ENCODE results near the gene COG4. TPM values are rescaled to one million over a fixed set of nuclear protein-coding genes. Genes with fewer than 3 reads are reported as not detected.

The COG4 gene
- total and polyA plus RNA-seq, 2 experiments from 2014 or later = 28.8 to 38.1 TPM

DNA sequence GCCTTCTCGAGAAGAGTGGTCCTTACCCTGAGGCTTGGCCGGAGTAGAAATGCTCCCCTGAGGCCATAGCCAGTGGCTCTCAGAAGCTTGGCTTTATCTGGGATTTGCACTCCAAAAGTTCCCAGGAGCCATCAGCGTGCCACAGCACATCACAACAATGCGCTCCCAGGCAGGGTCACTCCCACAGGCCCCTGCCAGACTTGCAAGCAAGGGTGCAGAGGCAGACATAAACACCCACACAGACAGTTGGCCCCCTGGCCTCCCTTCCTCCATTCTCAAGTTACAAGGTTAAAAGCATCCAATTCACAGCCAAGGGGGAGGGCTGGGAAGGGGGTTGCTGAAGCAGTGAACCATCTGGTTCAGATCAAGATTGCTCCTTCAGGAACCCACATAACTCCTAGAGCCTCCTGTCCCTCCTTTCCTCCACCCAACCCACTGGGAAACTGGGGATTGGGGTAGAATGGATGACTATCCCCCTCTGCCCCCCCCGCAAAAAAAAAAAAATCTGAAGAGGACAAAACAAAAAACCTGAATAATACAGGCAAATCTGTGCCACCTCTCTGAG, 86.3 kb downstream of the COG4 start:
- Histone ChIP-seq H4K20me1 (replicated peaks; ENCODE audit: insufficient read depth) (peaks cover 10% of the 10 kb centered on the region; the same call in 1 of the 2 replicates), H2AFZ (no peak overlapping the region), H3K9me2 (ENCODE audit: insufficient read depth) (no peaks in the 10 kb centered on the region), H3K4me2 (peak overlapping the region; percentile 98), H3K79me2 (replicated peaks; ENCODE audit: insufficient read depth) (peaks cover 61% of the 10 kb centered on the region), H3K4me3 (peak overlapping the region; percentile 94), H3K36me3 (ENCODE audit: insufficient read depth) (no peaks in the 10 kb centered on the region; the same call in 1 of the 2 replicates), H3K27me3 (ENCODE audit: insufficient read depth) (no peaks in the 10 kb centered on the region), H3F3A (replicated peaks; ENCODE audit: low read depth) (peaks cover 31% of the 10 kb centered on the region), H3K4me1 (ENCODE audit: insufficient read depth) (peaks cover 46% of the 10 kb centered on the region), H3K27ac (ENCODE audit: low read depth) (peak overlapping the region; percentile 89)
- ATAC-seq (peak; percentile 65), DNase-seq (ENCODE audit: low spot score) (peak; percentile 82)
- Mint-ChIP-seq H3K27me3 (ENCODE audit: insufficient read depth, low read depth, poor library complexity) (peaks cover 18% of the 10 kb centered on the region), H3K4me3 (peak overlapping the region; percentile 82), H3K36me3 (ENCODE audit: low read depth) (peaks cover 8% of the 10 kb centered on the region), H3K27ac (peak overlapping the region; percentile 56), H3K4me1 (peaks cover 56% of the 10 kb centered on the region), H3K9me3 (no peaks in the 10 kb centered on the region)
- TF ChIP-seq ZNF331 (CRISPR knock-in tag; IDR thresholded peaks at IDR 0.05; ENCODE audit: low read depth) = no peak
- TF ChIP-seq, protein P1, sequence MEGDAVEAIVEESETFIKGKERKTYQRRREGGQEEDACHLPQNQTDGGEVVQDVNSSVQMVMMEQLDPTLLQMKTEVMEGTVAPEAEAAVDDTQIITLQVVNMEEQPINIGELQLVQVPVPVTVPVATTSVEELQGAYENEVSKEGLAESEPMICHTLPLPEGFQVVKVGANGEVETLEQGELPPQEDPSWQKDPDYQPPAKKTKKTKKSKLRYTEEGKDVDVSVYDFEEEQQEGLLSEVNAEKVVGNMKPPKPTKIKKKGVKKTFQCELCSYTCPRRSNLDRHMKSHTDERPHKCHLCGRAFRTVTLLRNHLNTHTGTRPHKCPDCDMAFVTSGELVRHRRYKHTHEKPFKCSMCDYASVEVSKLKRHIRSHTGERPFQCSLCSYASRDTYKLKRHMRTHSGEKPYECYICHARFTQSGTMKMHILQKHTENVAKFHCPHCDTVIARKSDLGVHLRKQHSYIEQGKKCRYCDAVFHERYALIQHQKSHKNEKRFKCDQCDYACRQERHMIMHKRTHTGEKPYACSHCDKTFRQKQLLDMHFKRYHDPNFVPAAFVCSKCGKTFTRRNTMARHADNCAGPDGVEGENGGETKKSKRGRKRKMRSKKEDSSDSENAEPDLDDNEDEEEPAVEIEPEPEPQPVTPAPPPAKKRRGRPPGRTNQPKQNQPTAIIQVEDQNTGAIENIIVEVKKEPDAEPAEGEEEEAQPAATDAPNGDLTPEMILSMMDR (conservative IDR thresholded peaks at IDR 0.05; ENCODE audit: low read depth in 2 of 2) = no peak
- no peak for TF ChIP-seq EZH2 (IDR thresholded peaks at IDR 0.05; ENCODE audit: low read depth, unreplicated experiment)
- no peak for TF ChIP-seq CREB1 (CRISPR knock-in tag; IDR thresholded peaks at IDR 0.05; ENCODE audit: low read depth)
- TF ChIP-seq, protein P2, sequence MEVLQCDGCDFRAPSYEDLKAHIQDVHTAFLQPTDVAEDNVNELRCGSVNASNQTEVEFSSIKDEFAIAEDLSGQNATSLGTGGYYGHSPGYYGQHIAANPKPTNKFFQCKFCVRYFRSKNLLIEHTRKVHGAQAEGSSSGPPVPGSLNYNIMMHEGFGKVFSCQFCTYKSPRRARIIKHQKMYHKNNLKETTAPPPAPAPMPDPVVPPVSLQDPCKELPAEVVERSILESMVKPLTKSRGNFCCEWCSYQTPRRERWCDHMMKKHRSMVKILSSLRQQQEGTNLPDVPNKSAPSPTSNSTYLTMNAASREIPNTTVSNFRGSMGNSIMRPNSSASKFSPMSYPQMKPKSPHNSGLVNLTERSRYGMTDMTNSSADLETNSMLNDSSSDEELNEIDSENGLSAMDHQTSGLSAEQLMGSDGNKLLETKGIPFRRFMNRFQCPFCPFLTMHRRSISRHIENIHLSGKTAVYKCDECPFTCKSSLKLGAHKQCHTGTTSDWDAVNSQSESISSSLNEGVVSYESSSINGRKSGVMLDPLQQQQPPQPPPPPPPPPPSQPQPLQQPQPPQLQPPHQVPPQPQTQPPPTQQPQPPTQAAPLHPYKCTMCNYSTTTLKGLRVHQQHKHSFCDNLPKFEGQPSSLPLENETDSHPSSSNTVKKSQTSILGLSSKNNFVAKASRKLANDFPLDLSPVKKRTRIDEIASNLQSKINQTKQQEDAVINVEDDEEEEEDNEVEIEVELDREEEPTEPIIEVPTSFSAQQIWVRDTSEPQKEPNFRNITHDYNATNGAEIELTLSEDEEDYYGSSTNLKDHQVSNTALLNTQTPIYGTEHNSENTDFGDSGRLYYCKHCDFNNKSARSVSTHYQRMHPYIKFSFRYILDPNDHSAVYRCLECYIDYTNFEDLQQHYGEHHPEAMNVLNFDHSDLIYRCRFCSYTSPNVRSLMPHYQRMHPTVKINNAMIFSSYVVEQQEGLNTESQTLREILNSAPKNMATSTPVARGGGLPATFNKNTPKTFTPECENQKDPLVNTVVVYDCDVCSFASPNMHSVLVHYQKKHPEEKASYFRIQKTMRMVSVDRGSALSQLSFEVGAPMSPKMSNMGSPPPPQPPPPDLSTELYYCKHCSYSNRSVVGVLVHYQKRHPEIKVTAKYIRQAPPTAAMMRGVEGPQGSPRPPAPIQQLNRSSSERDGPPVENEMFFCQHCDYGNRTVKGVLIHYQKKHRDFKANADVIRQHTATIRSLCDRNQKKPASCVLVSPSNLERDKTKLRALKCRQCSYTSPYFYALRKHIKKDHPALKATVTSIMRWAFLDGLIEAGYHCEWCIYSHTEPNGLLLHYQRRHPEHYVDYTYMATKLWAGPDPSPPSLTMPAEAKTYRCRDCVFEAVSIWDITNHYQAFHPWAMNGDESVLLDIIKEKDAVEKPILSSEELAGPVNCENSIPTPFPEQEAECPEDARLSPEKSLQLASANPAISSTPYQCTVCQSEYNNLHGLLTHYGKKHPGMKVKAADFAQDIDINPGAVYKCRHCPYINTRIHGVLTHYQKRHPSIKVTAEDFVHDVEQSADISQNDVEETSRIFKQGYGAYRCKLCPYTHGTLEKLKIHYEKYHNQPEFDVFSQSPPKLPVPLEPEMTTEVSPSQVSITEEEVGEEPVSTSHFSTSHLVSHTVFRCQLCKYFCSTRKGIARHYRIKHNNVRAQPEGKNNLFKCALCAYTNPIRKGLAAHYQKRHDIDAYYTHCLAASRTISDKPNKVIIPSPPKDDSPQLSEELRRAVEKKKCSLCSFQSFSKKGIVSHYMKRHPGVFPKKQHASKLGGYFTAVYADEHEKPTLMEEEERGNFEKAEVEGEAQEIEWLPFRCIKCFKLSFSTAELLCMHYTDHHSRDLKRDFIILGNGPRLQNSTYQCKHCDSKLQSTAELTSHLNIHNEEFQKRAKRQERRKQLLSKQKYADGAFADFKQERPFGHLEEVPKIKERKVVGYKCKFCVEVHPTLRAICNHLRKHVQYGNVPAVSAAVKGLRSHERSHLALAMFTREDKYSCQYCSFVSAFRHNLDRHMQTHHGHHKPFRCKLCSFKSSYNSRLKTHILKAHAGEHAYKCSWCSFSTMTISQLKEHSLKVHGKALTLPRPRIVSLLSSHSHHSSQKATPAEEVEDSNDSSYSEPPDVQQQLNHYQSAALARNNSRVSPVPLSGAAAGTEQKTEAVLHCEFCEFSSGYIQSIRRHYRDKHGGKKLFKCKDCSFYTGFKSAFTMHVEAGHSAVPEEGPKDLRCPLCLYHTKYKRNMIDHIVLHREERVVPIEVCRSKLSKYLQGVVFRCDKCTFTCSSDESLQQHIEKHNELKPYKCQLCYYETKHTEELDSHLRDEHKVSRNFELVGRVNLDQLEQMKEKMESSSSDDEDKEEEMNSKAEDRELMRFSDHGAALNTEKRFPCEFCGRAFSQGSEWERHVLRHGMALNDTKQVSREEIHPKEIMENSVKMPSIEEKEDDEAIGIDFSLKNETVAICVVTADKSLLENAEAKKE (CRISPR knock-in tag; IDR thresholded peaks at IDR 0.05) = no peak
- TF ChIP-seq, protein P3, sequence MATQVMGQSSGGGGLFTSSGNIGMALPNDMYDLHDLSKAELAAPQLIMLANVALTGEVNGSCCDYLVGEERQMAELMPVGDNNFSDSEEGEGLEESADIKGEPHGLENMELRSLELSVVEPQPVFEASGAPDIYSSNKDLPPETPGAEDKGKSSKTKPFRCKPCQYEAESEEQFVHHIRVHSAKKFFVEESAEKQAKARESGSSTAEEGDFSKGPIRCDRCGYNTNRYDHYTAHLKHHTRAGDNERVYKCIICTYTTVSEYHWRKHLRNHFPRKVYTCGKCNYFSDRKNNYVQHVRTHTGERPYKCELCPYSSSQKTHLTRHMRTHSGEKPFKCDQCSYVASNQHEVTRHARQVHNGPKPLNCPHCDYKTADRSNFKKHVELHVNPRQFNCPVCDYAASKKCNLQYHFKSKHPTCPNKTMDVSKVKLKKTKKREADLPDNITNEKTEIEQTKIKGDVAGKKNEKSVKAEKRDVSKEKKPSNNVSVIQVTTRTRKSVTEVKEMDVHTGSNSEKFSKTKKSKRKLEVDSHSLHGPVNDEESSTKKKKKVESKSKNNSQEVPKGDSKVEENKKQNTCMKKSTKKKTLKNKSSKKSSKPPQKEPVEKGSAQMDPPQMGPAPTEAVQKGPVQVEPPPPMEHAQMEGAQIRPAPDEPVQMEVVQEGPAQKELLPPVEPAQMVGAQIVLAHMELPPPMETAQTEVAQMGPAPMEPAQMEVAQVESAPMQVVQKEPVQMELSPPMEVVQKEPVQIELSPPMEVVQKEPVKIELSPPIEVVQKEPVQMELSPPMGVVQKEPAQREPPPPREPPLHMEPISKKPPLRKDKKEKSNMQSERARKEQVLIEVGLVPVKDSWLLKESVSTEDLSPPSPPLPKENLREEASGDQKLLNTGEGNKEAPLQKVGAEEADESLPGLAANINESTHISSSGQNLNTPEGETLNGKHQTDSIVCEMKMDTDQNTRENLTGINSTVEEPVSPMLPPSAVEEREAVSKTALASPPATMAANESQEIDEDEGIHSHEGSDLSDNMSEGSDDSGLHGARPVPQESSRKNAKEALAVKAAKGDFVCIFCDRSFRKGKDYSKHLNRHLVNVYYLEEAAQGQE (IDR thresholded peaks at IDR 0.05; ENCODE audit: unreplicated experiment) = no peak
- no peak for TF ChIP-seq STAT1 (IDR thresholded peaks at IDR 0.05; ENCODE audit: unreplicated experiment)
- TF ChIP-seq JUNB (IDR thresholded peaks at IDR 0.05; ENCODE audit: unreplicated experiment) = no peak
- TF ChIP-seq, protein P4, sequence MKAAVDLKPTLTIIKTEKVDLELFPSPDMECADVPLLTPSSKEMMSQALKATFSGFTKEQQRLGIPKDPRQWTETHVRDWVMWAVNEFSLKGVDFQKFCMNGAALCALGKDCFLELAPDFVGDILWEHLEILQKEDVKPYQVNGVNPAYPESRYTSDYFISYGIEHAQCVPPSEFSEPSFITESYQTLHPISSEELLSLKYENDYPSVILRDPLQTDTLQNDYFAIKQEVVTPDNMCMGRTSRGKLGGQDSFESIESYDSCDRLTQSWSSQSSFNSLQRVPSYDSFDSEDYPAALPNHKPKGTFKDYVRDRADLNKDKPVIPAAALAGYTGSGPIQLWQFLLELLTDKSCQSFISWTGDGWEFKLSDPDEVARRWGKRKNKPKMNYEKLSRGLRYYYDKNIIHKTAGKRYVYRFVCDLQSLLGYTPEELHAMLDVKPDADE (IDR thresholded peaks at IDR 0.05) = no peak
- TF ChIP-seq NANOG (IDR thresholded peaks at IDR 0.05; ENCODE audit: borderline replicate concordance) = no peak
- no peak for TF ChIP-seq EZH2phosphoT487 (IDR thresholded peaks at IDR 0.05; ENCODE audit: unreplicated experiment)
- no peak for TF ChIP-seq ZNF114 (CRISPR knock-in tag; IDR thresholded peaks at IDR 0.05)
- TF ChIP-seq POLR2AphosphoS5 (IDR thresholded peaks at IDR 0.05; ENCODE audit: low read depth) = no peak
